GM19397 (cell line): ENCODE data around the gene NTM.

Experiments used
- ATAC-seq: cut with Tn5 transposase; IDR thresholded peaks from one replicate; pipeline ENCODE4 v1.9.1; 2021; ENCODE audit warnings: mild to moderate bottlenecking, moderate library complexity; ENCODE audit not compliant: unreplicated experiment

The NTM gene

GRCh38 chr11:131973061-131973460 lies 602.6 kb downstream of the NTM start:
- no peak for ATAC-seq

GRCh38 chr11:131975619-131976018 lies 605.2 kb downstream of the NTM start:
- no peak for ATAC-seq

- ATAC-seq, result no peak
These were observed 605.6 kb downstream of the NTM start for GRCh38 chr11:131976021-131976420.

GRCh38 chr11:131977231-131977630 lies 606.8 kb downstream of the NTM start:
- no peak for ATAC-seq

- no peak for ATAC-seq
These were observed 607.4 kb downstream of the NTM start for GRCh38 chr11:131977854-131978253.

- ATAC-seq, result no peak
These were observed 607.9 kb downstream of the NTM start for GRCh38 chr11:131978351-131978750.

GRCh38 chr11:131979364-131979763 lies 608.9 kb downstream of the NTM start:
- no peak for ATAC-seq

GRCh38 chr11:131980199-131980598 lies 609.8 kb downstream of the NTM start:
- no peak for ATAC-seq

GRCh38 chr11:131980888-131981668 lies 610.7 kb downstream of the NTM start:
- no peak for ATAC-seq

- no peak for ATAC-seq
These were observed 611.7 kb downstream of the NTM start for GRCh38 chr11:131982154-131982553.

GRCh38 chr11:131985846-131986301 lies 615.5 kb downstream of the NTM start:
- no peak for ATAC-seq

- ATAC-seq, result no peak
These were observed 617.3 kb downstream of the NTM start for GRCh38 chr11:131987703-131988102.

GRCh38 chr11:131991606-131992005 lies 621.2 kb downstream of the NTM start:
- ATAC-seq, result no peak

GRCh38 chr11:131993246-131993645 lies 622.8 kb downstream of the NTM start:
- no peak for ATAC-seq

GRCh38 chr11:131998020-131998419 lies 627.6 kb downstream of the NTM start:
- no peak for ATAC-seq

- no peak for ATAC-seq
These were observed 628.7 kb downstream of the NTM start for GRCh38 chr11:131999084-131999483.

- ATAC-seq, result no peak
These were observed 629.5 kb downstream of the NTM start for GRCh38 chr11:131999955-132000354.

- no peak for ATAC-seq
These were observed 635.5 kb downstream of the NTM start for GRCh38 chr11:132005887-132006286.

GRCh38 chr11:132006884-132007580 lies 636.6 kb downstream of the NTM start:
- no peak for ATAC-seq

GRCh38 chr11:132008226-132008625 lies 637.8 kb downstream of the NTM start:
- no peak for ATAC-seq

- ATAC-seq, result no peak
These were observed 638.5 kb downstream of the NTM start for GRCh38 chr11:132008872-132009271.

- no peak for ATAC-seq
These were observed 649.6 kb downstream of the NTM start for GRCh38 chr11:132020001-132020400.
